ENCODE data around the gene ATG4C. TPM values are rescaled to one million over a fixed set of nuclear protein-coding genes. Genes with fewer than 3 reads are reported as not detected.
"Not testable (repeated sequence)": the region's sequence is repeated elsewhere in the genome, so short reads cannot be mapped to it uniquely, and the experiment has no call there.

The ATG4C gene
- total RNA-seq, 3 donors from 2014 or later (not counting 1 experiment from before 2014, with no cell fraction given): 4.8 to 9.7 (median 6.3) TPM

DNA sequence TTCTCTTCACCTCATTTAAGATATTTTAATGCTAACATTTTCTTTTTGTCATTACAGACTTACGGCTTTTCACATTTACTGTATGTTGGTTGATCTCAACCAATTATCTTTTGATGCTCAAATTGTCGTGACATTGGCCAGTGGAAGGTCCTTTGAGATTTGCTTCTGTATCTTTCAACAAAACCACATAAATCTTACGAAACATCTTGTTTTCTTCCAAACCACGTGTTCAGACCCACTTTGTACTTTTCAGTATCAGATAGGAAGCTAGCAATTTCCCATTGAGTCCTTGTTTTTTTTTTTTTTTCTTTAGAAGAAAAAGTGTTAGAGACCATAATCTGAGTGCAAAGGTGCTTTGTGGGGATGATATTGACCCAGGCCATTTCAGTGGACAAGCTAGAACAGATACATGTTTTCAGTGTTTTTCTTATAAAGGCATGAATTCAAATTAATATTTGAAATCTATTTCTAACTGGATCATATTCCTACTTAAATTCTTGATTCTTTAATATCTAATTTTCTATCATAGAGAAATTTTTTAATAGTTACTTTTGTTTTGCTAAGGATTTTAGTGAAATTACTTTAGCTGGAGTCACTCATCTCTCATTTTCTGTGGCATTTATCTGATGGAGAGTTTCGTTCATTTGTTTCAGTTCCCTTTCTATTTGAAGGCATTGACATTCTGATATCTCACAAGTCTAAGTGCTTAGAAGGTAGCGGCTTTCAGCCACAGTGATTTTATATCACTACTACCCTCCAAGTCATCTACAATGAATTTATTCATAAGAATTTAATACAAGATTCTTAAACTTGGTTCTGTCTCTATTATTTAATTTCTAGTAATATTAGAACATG lies 26.7 kb downstream of the ATG4C start:
- Mint-ChIP-seq H3K27ac (no peak overlapping the region), H3K4me1 (peaks cover 6% of the 10 kb centered on the region in 2 donors), H3K27me3 (ENCODE audit: low read depth in 2 of 2) (no peaks in the 10 kb centered on the region), H3K36me3 (no peaks in the 10 kb centered on the region), H3K9me3 (no peaks in the 10 kb centered on the region), H3K4me3 (no peak overlapping the region)
- Histone ChIP-seq H3K36me3 (ENCODE audit: control insufficient read depth, insufficient read depth, low read length) (no peaks in the 10 kb centered on the region), H3K4me1 (ENCODE audit: control insufficient read depth, insufficient read depth, low read length) (no peaks in the 10 kb centered on the region), H3K9me3 (ENCODE audit: control insufficient read depth, insufficient read depth, low read length) (no peaks in the 10 kb centered on the region), H3K27ac (ENCODE audit: low read length) (no peak overlapping the region), H3K27me3 (ENCODE audit: control insufficient read depth, insufficient read depth, low read length) (no peaks in the 10 kb centered on the region), H3K4me3 (ENCODE audit: low read length) (no peak overlapping the region)
- intact Hi-C loops (cut with micrococcal nuclease): no loop called here
- TF ChIP-seq, protein P1, sequence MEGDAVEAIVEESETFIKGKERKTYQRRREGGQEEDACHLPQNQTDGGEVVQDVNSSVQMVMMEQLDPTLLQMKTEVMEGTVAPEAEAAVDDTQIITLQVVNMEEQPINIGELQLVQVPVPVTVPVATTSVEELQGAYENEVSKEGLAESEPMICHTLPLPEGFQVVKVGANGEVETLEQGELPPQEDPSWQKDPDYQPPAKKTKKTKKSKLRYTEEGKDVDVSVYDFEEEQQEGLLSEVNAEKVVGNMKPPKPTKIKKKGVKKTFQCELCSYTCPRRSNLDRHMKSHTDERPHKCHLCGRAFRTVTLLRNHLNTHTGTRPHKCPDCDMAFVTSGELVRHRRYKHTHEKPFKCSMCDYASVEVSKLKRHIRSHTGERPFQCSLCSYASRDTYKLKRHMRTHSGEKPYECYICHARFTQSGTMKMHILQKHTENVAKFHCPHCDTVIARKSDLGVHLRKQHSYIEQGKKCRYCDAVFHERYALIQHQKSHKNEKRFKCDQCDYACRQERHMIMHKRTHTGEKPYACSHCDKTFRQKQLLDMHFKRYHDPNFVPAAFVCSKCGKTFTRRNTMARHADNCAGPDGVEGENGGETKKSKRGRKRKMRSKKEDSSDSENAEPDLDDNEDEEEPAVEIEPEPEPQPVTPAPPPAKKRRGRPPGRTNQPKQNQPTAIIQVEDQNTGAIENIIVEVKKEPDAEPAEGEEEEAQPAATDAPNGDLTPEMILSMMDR (IDR thresholded peaks at IDR 0.05): no peak
- DNase-seq: no peak
- no peak for ATAC-seq
- 61% methylated on average over 6 of the region's 6 CpGs for WGBS (ENCODE audit: insufficient coverage)

DNA sequence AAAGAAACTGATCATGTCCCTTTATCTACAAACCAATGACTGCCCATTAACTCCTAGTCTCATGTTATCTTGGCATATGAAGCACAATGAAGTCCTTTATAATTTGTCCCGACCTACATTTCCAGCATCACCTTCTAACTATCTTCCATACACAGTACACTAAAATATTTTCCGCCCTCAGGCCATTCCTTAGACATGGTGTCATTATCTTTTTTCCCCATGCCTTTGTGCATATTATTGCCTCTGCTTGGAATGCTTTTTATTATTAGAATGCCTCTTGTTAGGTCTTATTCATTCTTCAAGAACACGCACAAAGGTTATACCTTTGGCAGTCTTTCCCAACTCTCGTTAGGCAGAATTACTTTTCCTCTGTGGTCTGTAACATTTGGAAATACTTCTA lies 39.6 kb downstream of the ATG4C start:
- no peak for ATAC-seq
- Mint-ChIP-seq H3K27me3 (ENCODE audit: low read depth in 2 of 2) (no peaks in the 10 kb centered on the region), H3K27ac (no peak overlapping the region), H3K36me3 (no peaks in the 10 kb centered on the region), H3K4me3 (no peak overlapping the region), H3K4me1 (no peaks in the 10 kb centered on the region), H3K9me3 (no peaks in the 10 kb centered on the region)
- Histone ChIP-seq H3K27me3 (ENCODE audit: control insufficient read depth, insufficient read depth, low read length) (no peaks in the 10 kb centered on the region), H3K36me3 (ENCODE audit: control insufficient read depth, insufficient read depth, low read length) (peaks cover 7% of the 10 kb centered on the region), H3K9me3 (ENCODE audit: control insufficient read depth, insufficient read depth, low read length) (no peaks in the 10 kb centered on the region), H3K4me1 (ENCODE audit: control insufficient read depth, insufficient read depth, low read length) (no peaks in the 10 kb centered on the region), H3K27ac (ENCODE audit: low read length) (no peak overlapping the region), H3K4me3 (ENCODE audit: low read length) (no peak overlapping the region)
- TF ChIP-seq, protein P1 (IDR thresholded peaks at IDR 0.05): no peak
- WGBS (ENCODE audit: insufficient coverage): 99% methylated on average over 3 of the region's 4 CpGs
- intact Hi-C loops (cut with micrococcal nuclease): no loop called here
- DNase-seq: no peak

DNA sequence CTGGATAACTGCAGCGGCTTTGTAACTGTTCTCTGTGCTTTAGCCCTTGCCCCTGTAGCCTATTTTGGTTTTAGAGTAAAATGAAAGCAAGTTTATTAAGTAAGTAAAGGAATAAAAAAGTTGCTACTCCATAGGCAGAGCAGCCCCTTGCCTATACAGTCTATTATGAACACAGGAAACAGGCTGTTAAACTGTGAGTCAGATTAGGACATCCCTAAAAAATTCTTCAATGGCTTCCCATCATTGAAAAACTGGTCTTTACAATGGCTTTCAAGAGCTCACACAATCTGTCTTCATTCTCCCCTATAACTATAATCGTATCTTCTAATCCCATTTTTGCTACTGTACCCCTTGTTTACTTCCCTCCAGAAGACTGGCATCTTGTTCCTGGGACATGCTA lies 43.0 kb downstream of the ATG4C start:
- Mint-ChIP-seq H3K4me3 (no peak overlapping the region), H3K27me3 (ENCODE audit: low read depth in 2 of 2) (no peaks in the 10 kb centered on the region), H3K4me1 (no peaks in the 10 kb centered on the region), H3K9me3 (no peaks in the 10 kb centered on the region), H3K36me3 (no peaks in the 10 kb centered on the region), H3K27ac (no peak overlapping the region)
- no peak for ATAC-seq
- H3K4me3 ChIP-seq (ENCODE audit: low read length): no peak overlapping the region
- intact Hi-C loops (cut with micrococcal nuclease): no loop called here
- H3K36me3 ChIP-seq (ENCODE audit: control insufficient read depth, insufficient read depth, low read length): peaks cover 3% of the 10 kb centered on the region
- no peaks in the 10 kb centered on the region for H3K4me1 ChIP-seq (ENCODE audit: control insufficient read depth, insufficient read depth, low read length)
- TF ChIP-seq, protein P1 (IDR thresholded peaks at IDR 0.05): no peak
- H3K27ac ChIP-seq (ENCODE audit: low read length): no peak overlapping the region
- no peaks in the 10 kb centered on the region for H3K27me3 ChIP-seq (ENCODE audit: control insufficient read depth, insufficient read depth, low read length)
- 95% methylated on average over 2 of the region's 2 CpGs for WGBS (ENCODE audit: insufficient coverage)
- H3K9me3 ChIP-seq (ENCODE audit: control insufficient read depth, insufficient read depth, low read length): no peaks in the 10 kb centered on the region
- DNase-seq: no peak

DNA sequence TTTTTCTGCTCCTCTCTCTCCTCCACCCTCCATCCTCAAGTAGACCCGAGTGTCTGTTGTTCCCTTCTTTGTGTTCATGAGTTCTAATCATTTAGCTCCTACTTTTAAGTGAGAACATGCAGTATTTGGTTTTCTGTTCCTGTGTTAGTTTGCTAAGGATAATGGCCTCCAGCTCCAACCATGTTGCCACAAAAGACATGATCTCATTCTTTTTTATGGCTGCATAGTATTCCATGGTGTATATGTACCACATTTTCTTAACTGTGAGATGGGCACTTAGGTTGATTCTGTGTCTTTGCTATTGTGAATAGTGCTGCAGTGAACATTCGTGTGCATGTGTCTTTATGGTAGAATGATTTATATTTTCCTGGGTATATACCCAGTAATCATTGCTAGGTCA lies 43.9 kb downstream of the ATG4C start:
- H3K27ac Mint-ChIP-seq; H3K27me3 Mint-ChIP-seq (ENCODE audit: low read depth in 2 of 2); H3K36me3 Mint-ChIP-seq; intact Hi-C loops (cut with micrococcal nuclease); H3K4me1 ChIP-seq (ENCODE audit: control insufficient read depth, insufficient read depth, low read length); H3K9me3 ChIP-seq (ENCODE audit: control insufficient read depth, insufficient read depth, low read length); DNase-seq; H3K36me3 ChIP-seq (ENCODE audit: control insufficient read depth, insufficient read depth, low read length); ATAC-seq; H3K27me3 ChIP-seq (ENCODE audit: control insufficient read depth, insufficient read depth, low read length); H3K9me3 Mint-ChIP-seq; H3K4me3 Mint-ChIP-seq; H3K4me1 Mint-ChIP-seq; H3K27ac ChIP-seq (ENCODE audit: low read length); H3K4me3 ChIP-seq (ENCODE audit: low read length): not testable (repeated sequence)
- 100% methylated on average over 1 of the region's 2 CpGs for WGBS (ENCODE audit: insufficient coverage)
